Muscle layer of colon (tissue), 2 donors: ENCODE measurements around the gene SF3B4.
"Not testable (repeated sequence)": the region's sequence is repeated elsewhere in the genome, so short reads cannot be mapped to it uniquely, and the experiment has no call there.

ENCODE experiments used
- H3K27ac ChIP-seq: one replicate; pipeline ENCODE4 v1.7.0; 2013; ENCODE audit warnings: low read depth, mild to moderate bottlenecking, low read length, moderate library complexity
- H3K27me3 ChIP-seq, 2 donors: one replicate each; pipeline ENCODE4 v1.7.0; 2013; ENCODE audit warnings: low read length in 2 of 2, mild to moderate bottlenecking in 2 of 2; ENCODE audit not compliant: insufficient read depth in 2 of 2, control insufficient read depth in 1 of 2
- H3K36me3 ChIP-seq: one replicate; pipeline ENCODE4 v1.7.0; 2013; ENCODE audit warnings: mild to moderate bottlenecking, low read length; ENCODE audit not compliant: insufficient read depth
- H3K4me1 ChIP-seq: one replicate; pipeline ENCODE4 v1.7.0; 2013; ENCODE audit warnings: mild to moderate bottlenecking, low read length; ENCODE audit not compliant: insufficient read depth
- H3K4me3 ChIP-seq, 2 donors: one replicate each; pipeline ENCODE4 v1.7.0; 2013; ENCODE audit warnings: low read length in 2 of 2, low read depth in 1 of 2, mild to moderate bottlenecking in 1 of 2, moderate library complexity in 1 of 2
- H3K9ac ChIP-seq: one replicate; pipeline ENCODE4 v1.7.0; 2013; ENCODE audit warnings: low read length
- H3K9me3 ChIP-seq: one replicate; pipeline ENCODE4 v1.7.0; 2013; ENCODE audit warnings: mild to moderate bottlenecking, low read length
- donor health status: abdominal sarcoma.
- donor health status: Adenocarcinoma of cecum.

SF3B4 gene

DNA sequence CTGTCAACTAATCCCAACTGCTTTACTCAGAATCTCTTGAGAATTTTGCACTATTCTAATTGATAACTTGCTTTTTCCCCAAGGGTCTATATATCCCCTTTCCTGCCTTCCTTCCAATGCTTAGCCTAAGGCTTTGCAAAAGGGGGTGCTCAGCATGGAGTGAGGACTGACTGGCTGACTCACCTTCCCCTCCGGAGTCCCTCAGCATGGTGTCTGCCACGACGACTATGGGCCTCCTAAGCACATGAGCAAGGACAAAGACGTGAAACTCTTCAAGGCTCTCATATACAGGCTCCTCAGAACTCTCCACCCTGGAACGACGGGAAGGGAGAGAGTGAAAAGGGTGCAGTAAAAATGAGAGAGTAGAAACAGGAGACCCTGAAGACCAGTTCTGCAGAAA, 22.3 kb upstream of the SF3B4 start:
- H3K36me3 ChIP-seq = peaks cover 37% of the 10 kb centered on the region
- H3K4me3 ChIP-seq = no peak overlapping the region
- H3K4me1 ChIP-seq = no peaks in the 10 kb centered on the region
- no peak overlapping the region for H3K9ac ChIP-seq
- H3K9me3 ChIP-seq = no peaks in the 10 kb centered on the region
- H3K27me3 ChIP-seq = no peaks in the 10 kb centered on the region
- H3K27ac ChIP-seq = no peak overlapping the region

DNA sequence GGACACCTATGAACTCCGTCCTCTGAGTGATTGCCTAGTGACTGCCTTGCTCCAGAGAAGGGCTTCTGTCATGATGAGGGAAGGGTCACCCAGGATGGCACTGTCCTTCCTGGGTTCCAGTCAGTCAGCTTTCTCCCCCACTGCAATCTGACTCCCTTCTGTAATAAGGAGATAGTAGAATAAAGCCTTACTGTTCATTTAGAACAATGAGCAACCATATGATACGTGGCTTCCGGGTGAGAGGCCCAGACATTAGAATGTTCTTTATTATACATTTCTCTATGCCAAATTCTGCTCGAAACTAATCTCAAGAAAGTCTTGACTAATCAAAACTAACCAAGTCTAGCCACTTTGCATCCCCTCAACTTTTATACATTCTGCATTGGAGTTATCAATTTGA, 17.6 kb upstream of the SF3B4 start:
- Histone ChIP-seq H3K27me3 (no peaks in the 10 kb centered on the region), H3K4me1 (no peaks in the 10 kb centered on the region), H3K9ac (no peak overlapping the region), H3K36me3 (peaks cover 50% of the 10 kb centered on the region), H3K9me3 (no peaks in the 10 kb centered on the region), H3K27ac (no peak overlapping the region), H3K4me3 (no peak overlapping the region)

GRCh38 chr1:149942885-149943284, 15.3 kb upstream of the SF3B4 start:
- Histone ChIP-seq H3K4me3 (no peak overlapping the region), H3K36me3 (peaks cover 33% of the 10 kb centered on the region), H3K27me3 (no peaks in the 10 kb centered on the region), H3K9me3 (no peaks in the 10 kb centered on the region), H3K27ac (no peak overlapping the region), H3K9ac (no peak overlapping the region), H3K4me1 (peaks cover 16% of the 10 kb centered on the region)

- H3K27me3 ChIP-seq = no peaks in the 10 kb centered on the region
- no peaks in the 10 kb centered on the region for H3K9me3 ChIP-seq
- no peak overlapping the region for H3K27ac ChIP-seq
- H3K4me1 ChIP-seq = peaks cover 23% of the 10 kb centered on the region
- H3K9ac ChIP-seq = no peak overlapping the region
- peaks cover 27% of the 10 kb centered on the region for H3K36me3 ChIP-seq
- no peak overlapping the region for H3K4me3 ChIP-seq
Measured at GRCh38 chr1:149942207-149942606, 14.6 kb upstream of the SF3B4 start.

- peaks cover 35% of the 10 kb centered on the region for H3K4me1 ChIP-seq
- peak overlapping the region; percentile 52 for H3K27ac ChIP-seq
- H3K27me3 ChIP-seq = no peaks in the 10 kb centered on the region
Measured at GRCh38 chr1:149940427-149940826, 12.8 kb upstream of the SF3B4 start.

DNA sequence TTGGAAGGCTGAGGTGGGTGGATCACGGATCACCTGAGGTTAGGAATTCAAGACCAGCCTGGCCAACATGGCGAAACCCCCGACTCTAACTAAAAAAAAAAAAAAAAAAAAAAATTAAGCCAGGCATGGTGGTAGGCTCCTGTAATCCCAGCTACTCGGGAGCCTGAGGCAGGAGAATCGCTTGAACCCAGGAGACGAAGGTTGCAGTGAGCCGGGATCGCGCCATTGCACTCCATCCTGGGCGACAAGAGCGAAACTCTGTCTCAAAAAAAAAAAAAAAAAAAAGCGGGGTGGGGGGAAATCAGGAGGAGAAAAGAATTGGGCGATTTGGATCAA, 11.0 kb upstream of the SF3B4 start:
- H3K27me3 ChIP-seq, H3K9me3 ChIP-seq, H3K9ac ChIP-seq: not testable (repeated sequence)
- Histone ChIP-seq H3K36me3 (peaks cover 14% of the 10 kb centered on the region), H3K4me1 (peaks cover 38% of the 10 kb centered on the region), H3K27ac (peak overlapping the region; percentile 65), H3K4me3 (peak overlapping the region in 1 of 2 donors; percentile 48)

More at GRCh38 chr1:149940427-149940826, 12.8 kb upstream of the SF3B4 start:
- Histone ChIP-seq H3K9ac (no peak overlapping the region), H3K9me3 (no peaks in the 10 kb centered on the region), H3K4me3 (no peak overlapping the region), H3K36me3 (peaks cover 20% of the 10 kb centered on the region)

DNA sequence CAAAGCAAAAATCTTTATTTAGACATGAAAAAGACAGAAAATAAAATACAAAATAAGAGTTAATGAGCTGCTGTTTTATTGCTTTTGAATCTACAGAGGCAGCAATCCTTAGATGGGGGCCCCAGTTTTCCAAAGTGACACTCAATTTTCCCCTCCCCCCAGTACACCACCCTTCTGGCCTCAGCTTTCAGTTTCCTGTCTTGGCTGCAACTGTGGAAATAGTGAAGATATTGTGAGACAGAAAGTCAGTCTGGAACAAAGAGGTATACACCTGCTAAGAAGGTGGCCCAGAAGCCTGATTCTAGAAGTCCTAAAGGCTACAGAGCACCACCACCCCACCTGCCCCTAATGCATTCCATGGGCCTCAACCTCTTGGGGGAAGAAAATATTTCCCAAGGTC, 10.2 kb upstream of the SF3B4 start:
- H3K4me3 ChIP-seq = no peak overlapping the region
- H3K4me1 ChIP-seq = peaks cover 38% of the 10 kb centered on the region
- H3K9me3 ChIP-seq = no peaks in the 10 kb centered on the region
- H3K27me3 ChIP-seq = no peaks in the 10 kb centered on the region
- H3K27ac ChIP-seq = peak overlapping the region; percentile 61
- H3K36me3 ChIP-seq = peaks cover 16% of the 10 kb centered on the region
- no peak overlapping the region for H3K9ac ChIP-seq

DNA sequence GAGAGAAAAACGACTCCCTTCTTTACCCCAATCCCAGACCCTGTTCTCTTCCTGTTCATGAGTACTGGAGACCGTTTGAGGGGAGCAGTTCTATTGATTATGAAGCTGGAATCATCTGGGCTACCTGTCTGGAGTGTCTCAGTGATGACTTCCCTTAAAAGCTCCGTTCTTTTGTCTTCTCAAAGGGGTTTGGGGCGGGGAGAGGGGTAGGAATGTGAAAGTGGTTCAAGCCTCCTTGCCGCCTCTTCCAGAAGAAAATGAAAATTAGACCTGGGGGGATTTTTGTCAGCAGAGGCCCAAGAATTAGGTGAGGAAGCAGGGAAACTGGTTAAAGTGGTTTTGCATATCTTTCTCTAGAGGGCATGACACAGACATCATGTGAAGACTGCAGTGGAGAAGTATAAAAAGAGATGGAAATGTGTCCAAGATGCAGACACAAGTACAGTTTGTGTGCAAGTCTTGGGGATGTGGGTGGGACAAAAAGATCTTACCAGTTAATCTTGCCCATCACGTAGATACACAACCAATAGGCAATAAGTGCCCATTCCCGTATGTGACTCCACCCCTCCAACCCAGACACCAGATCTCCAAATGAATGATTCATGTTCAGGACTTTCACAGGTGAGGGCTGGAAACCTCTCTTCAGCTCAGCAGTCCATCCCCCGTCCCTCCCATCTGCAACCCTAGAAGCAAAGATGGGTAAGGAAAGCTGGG, 9.5 kb upstream of the SF3B4 start:
- H3K36me3 ChIP-seq = peaks cover 19% of the 10 kb centered on the region
- H3K4me3 ChIP-seq = peak overlapping the region; percentile 72 to 91
- H3K9me3 ChIP-seq = no peaks in the 10 kb centered on the region
- H3K27ac ChIP-seq = peak overlapping the region; percentile 61
- peaks cover 38% of the 10 kb centered on the region for H3K4me1 ChIP-seq
- peak overlapping the region; percentile 75 for H3K9ac ChIP-seq
- no peaks in the 10 kb centered on the region for H3K27me3 ChIP-seq

DNA sequence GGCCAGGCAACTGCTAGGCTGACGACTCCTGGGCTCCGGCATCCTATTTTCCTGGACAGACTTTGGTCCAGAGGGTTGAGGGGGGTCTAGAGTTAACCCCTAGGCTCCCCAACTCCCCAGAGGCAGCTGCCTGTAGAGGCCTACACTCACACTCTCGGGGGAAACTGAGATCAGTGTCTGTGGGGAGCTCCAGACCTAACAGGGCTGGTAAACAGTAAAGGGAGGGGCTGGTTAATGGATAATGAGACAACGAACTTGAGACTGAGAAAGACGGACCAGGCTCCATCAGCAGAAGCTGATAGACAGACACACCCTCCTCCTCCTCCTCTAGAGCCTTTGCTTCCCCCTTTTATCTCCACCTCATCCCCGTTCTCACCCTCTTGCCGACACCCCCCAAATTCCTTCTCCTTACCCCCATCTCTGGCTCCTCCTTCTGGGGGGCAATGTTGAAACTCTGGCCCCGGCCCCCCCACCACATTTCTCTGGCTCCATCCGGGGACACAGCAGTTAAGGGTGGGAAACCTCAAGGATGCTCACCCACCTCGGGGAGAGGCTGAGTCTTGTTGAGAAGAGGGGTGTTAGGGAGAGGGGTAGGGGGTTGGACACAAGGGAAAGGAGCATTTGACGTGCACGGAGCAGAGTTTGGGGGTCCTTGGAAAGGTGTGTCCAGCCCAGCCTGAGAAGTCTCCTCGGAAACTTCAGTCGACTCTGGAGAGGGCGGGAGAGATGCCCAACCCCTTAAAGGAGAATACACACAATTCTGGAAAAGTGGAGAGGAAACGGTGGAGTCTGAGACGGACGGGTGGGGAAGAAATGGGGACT, 8.8 kb upstream of the SF3B4 start, which contains the start of gene MTMR11:
TSS of gene MTMR11 (minus strand) at position 710 of the 822 bp plus-strand sequence. CDS start at position 478, 232 bp downstream.
- Histone ChIP-seq H3K9me3 (no peaks in the 10 kb centered on the region), H3K9ac (peak within 1 kb of the TSS; percentile 75), H3K4me3 (peak within 1 kb of the TSS; percentile 72 to 91), H3K36me3 (peaks cover 26% of the 10 kb centered on the region), H3K4me1 (peaks cover 38% of the 10 kb centered on the region), H3K27ac (peak within 1 kb of the TSS; percentile 61), H3K27me3 (no peaks in the 10 kb centered on the region)

DNA sequence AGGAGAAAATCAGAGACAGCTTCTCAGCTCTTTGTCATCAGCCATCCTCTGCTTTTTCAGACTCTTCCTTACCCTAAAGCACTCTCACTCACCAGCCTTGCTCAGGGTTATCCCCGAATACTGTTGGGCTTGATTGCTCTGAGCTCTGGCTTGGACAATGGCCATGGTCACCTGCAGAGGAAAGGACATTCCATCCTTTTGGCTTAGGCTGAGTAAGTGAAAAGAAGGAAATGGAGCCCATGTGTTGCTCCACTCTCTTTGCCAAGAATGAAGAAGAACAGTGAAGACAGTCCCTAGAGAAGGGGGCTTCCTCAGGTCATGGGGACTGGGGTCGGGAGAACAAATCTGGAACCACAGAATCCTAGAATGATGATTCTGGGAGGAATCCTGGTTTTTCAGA, 6.8 kb upstream of the SF3B4 start:
- Histone ChIP-seq H3K27ac (no peak overlapping the region), H3K36me3 (peaks cover 46% of the 10 kb centered on the region), H3K9ac (no peak overlapping the region)

GRCh38 chr1:149933208-149933607, 5.6 kb upstream of the SF3B4 start:
- Histone ChIP-seq H3K36me3 (peaks cover 51% of the 10 kb centered on the region), H3K9ac (no peak overlapping the region), H3K4me3 (no peak overlapping the region), H3K27ac (no peak overlapping the region), H3K9me3 (no peaks in the 10 kb centered on the region), H3K4me1 (peaks cover 31% of the 10 kb centered on the region), H3K27me3 (no peaks in the 10 kb centered on the region)

More for the DNA sequence above, 6.8 kb upstream of the SF3B4 start:
- peaks cover 33% of the 10 kb centered on the region for H3K4me1 ChIP-seq
- H3K4me3 ChIP-seq = no peak overlapping the region
- H3K9me3 ChIP-seq = no peaks in the 10 kb centered on the region
- no peaks in the 10 kb centered on the region for H3K27me3 ChIP-seq
